Measurements from ENCODE around the gene CTBP2.

GRCh38 chr10:125089469-125089868, 70.9 kb downstream of the CTBP2 start:
- no peak for TF ChIP-seq CTCF (IDR thresholded peaks at IDR 0.05)
- TF ChIP-seq POLR2A (IDR thresholded peaks at IDR 0.05), result no peak

All from right lobe of liver (tissue), 4 donors.